ENCODE data around the gene PTK6. TPM values are rescaled to one million over a fixed set of nuclear protein-coding genes. Genes with fewer than 3 reads are reported as not detected.

Gene PTK6
- total and polyA plus RNA-seq, 2 of the 13 experiments (the other 11 are each of a cell fraction or from before 2014, with no cell fraction given) = 0.08 TPM; not detected in 1

DNA sequence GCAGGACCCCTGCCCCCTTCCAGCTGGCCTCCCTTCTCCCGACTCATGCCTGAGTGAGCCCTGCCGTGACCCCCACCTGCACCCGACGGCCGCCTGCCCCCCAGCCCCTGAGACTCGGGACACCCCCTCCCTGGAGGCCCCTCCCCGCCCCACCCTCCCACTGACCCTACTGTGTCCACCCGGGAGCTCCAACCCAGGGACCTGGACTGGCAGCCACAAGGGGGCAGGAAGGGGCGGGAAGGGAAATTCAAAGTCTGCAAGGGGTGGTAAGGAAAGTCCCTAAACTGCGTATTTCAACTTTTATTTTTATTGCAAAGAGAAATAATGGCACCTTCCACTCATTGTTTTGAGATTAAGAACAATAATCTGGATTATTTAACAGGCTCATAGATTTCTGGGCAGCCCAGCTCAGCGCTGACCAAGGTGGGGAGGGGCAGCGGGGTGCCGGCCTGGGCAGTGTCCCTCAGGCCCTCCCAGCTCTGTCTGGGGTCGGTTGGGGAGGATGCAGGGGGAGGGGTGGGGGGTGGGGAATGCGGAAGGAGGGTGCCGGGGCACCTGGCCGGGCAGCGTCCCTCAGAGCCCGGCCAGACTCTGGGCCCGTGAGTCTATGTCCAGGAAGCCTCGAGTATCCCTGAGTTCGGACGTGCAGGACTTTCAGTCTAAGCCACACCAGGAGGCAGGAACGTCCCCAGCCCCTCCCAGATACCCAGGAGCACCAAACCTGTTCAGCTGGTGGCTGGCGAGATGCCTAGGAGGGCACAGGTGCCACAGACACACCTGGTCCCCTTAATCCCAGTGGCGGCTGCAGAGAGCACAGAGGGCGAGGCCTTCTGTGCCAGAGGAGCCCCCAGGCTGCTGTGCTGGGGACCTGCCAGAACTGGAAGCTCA, 1.3 kb upstream of the PTK6 start:
- peak overlapping the region; percentile 37 to 76 (median 64); a peak in 4 of 6 replicates for H3K4me3 ChIP-seq (replicated peaks in 1 of 3; ENCODE audit: insufficient read depth in 1 of 3, low read depth in 2 of 3, low read length in 3 of 3)
- WGBS (ENCODE audit: low lambda C conversion rate) = 23% methylated on average over 26 of the region's 27 CpGs
- no TSS peak for BruUV-seq (replicated peaks)
- no peaks in the 10 kb centered on the region for H3K9me3 ChIP-seq (ENCODE audit: low read length)
- H2AFZ ChIP-seq (ENCODE audit: low read length) = no peak overlapping the region
- no peaks in the 10 kb centered on the region for H4K20me1 ChIP-seq (ENCODE audit: insufficient read depth, low read length)
- no peaks in the 10 kb centered on the region for H3K79me2 ChIP-seq (ENCODE audit: insufficient read depth, low read length)
- POLR2A ChIA-PET = interaction anchor here (0.7 to 2.7 kb wide), 27 partner anchors 8 to 543 kb away, joined by 3 to 26 read pairs (median 5); partner anchors contain the start of genes GMEB2, HELZ2, LIME1 and PPDPF
- peaks cover 49 to 69% of the 10 kb centered on the region in 2 experiments for H3K27me3 ChIP-seq (ENCODE audit: control insufficient read depth in 1 of 2, insufficient read depth in 2 of 2, low read length in 2 of 2)
- peak overlapping the region; percentile 89 for H3K4me2 ChIP-seq (ENCODE audit: low read depth, low read length)
- no peak overlapping the region for H3K27ac ChIP-seq (ENCODE audit: extremely low read length, insufficient read depth, low read length)
- peaks cover 48% of the 10 kb centered on the region for H3K4me1 ChIP-seq (ENCODE audit: insufficient read depth, low read length)
- in situ Hi-C loops (cut with HindIII; ENCODE audit: extremely low pct_ligation_motif_present, low pct_unique_long_range_greater_than_20kb) = loop anchor here (5.0 kb wide), 1 partner anchor 39 kb away; no protein-coding TSS in a partner anchor
- no peaks in the 10 kb centered on the region for H3K36me3 ChIP-seq (replicated peaks in 1 of 2; ENCODE audit: control insufficient read depth in 1 of 2, insufficient read depth in 2 of 2, low read length in 2 of 2)
- H3K9ac ChIP-seq (ENCODE audit: insufficient read depth, low read depth, low read length) = 0 out of 2 replicates have a peak overlapping the region, but pooled peaks have one; percentile 53
- ATAC-seq (peak; percentile 50), FAIRE-seq (no peak), DNase-seq (ENCODE audit: low spot score) (peak; percentile 67)
- CTCF ChIA-PET (ENCODE audit: low intra/inter-chr PET ratio, low total read pairs) = interaction anchor here (1.1 to 2.7 kb wide), 6 partner anchors 35 to 531 kb away, joined by 3 to 29 read pairs (median 8); partner anchors contain the start of genes HELZ2 and TPD52L2
- intact Hi-C loops (cut with micrococcal nuclease; ENCODE audit: unreplicated experiment) = loop anchor here (1.0 to 10.0 kb wide), 7 partner anchors 35 to 434 kb away; partner anchors contain the start of genes GMEB2, LIME1, RTEL1 and SLC2A4RG
- TF ChIP-seq SAP130 (CRISPR knock-in tag; IDR thresholded peaks at IDR 0.05; ENCODE audit: low read depth) = no peak
- TF ChIP-seq ZSCAN20 (CRISPR knock-in tag; IDR thresholded peaks at IDR 0.05; ENCODE audit: borderline replicate concordance) = peak; percentile 13; the same call in 1 of the 2 replicates
- no peak for TF ChIP-seq GLI4 (CRISPR knock-in tag; IDR thresholded peaks at IDR 0.05; ENCODE audit: borderline replicate concordance)
- no peak for TF ChIP-seq FOXP1 (IDR thresholded peaks at IDR 0.05)
- peak; percentile 4; the same call in 1 of the 2 replicates for TF ChIP-seq FOXP1 (CRISPR knock-in tag; IDR thresholded peaks at IDR 0.05)
- peak; percentile 16 for TF ChIP-seq KLF12 (CRISPR knock-in tag; IDR thresholded peaks at IDR 0.05; ENCODE audit: borderline replicate concordance)
- TF ChIP-seq GPBP1L1 (CRISPR knock-in tag; IDR thresholded peaks at IDR 0.05) = no peak
- TF ChIP-seq ZNF609 (CRISPR knock-in tag; IDR thresholded peaks at IDR 0.05; ENCODE audit: borderline replicate concordance) = no peak
- 0 out of 2 replicates have a peak, but pooled peaks have one; percentile 2 for TF ChIP-seq ZNF143 (CRISPR knock-in tag; IDR thresholded peaks at IDR 0.05)
- no peak for TF ChIP-seq GABPB1 (CRISPR knock-in tag; IDR thresholded peaks at IDR 0.05)
- TF ChIP-seq ZNF773 (CRISPR knock-in tag; IDR thresholded peaks at IDR 0.05; ENCODE audit: borderline replicate concordance) = no peak
- no peak for TF ChIP-seq SIN3B (IDR thresholded peaks at IDR 0.05; ENCODE audit: low read length)
- no peak for TF ChIP-seq PITX1 (CRISPR knock-in tag; IDR thresholded peaks at IDR 0.05)
- TF ChIP-seq ZBTB43 (CRISPR knock-in tag; conservative IDR thresholded peaks at IDR 0.05) = 0 out of 2 replicates have a peak, but pooled peaks have one; percentile 24
- no peak; the same call in 1 of the 2 replicates for TF ChIP-seq ZNF543 (CRISPR knock-in tag; IDR thresholded peaks at IDR 0.05)

Measured in HepG2 (cell line).